Activated B cell treated with CpG ODN at 0.5 μM for 24 hours (primary cell): ENCODE results near the gene MAP2K2. TPM values are rescaled to one million over a fixed set of nuclear protein-coding genes. Genes with fewer than 3 reads are reported as not detected.

ENCODE experiments used
- ATAC-seq: fragments of 200-7000 bp; cut with Tn5 transposase; one replicate; pipeline ENCODE4 v1.10.0; 2021; ENCODE audit warnings: low read depth, mild to moderate bottlenecking, moderate library complexity
- CTCF ChIA-PET: fragments of 350-600 bp; sonication (Branson Sonifier 250); formaldehyde crosslinking; loops from one replicate; lab custom pipeline; 2021; ENCODE audit warnings: antibody characterized with exemption; lab: Charles Lee
- POLR2A ChIA-PET: fragments of 350-600 bp; sonication (Branson Sonifier 250); formaldehyde crosslinking; loops from one replicate; lab custom pipeline; 2021; ENCODE audit warnings: antibody characterized with exemption; lab: Charles Lee
- DNase-seq: peaks from one replicate; pipeline ENCODE4 v3.0.0; 2022
- H3K27ac Mint-ChIP-seq: one replicate; pipeline ENCODE4 v1.8.0; 2020; ENCODE audit warnings: mixed read lengths
- H3K27me3 Mint-ChIP-seq: one replicate; pipeline ENCODE4 v1.8.0; 2021; ENCODE audit warnings: mixed read lengths
- H3K36me3 Mint-ChIP-seq: one replicate; pipeline ENCODE4 v1.8.0; 2021; ENCODE audit warnings: low read depth, mixed read lengths
- H3K4me1 Mint-ChIP-seq: one replicate; pipeline ENCODE4 v1.8.0; 2021; ENCODE audit warnings: mixed read lengths
- H3K4me3 Mint-ChIP-seq: one replicate; pipeline ENCODE4 v1.8.0; 2020; ENCODE audit warnings: mild to moderate bottlenecking, mixed read lengths
- H3K9me3 Mint-ChIP-seq: one replicate; pipeline ENCODE4 v1.8.0; 2020; ENCODE audit warnings: mixed read lengths
- CTCF ChIP-seq: fragments of 200-600 bp; IDR thresholded peaks from one replicate; pipeline ENCODE4 v1.8.0; 2022; ENCODE audit warnings: antibody characterized with exemption, mild to moderate bottlenecking
- intact Hi-C: fragments of 100-400 bp; cut with micrococcal nuclease; formaldehyde crosslinking; loops from one replicate; pipeline ENCODE4 v1.15.1; 2024
- total RNA-seq: library from RNA; stranded (reverse); gene quantifications from 2 replicates; pipeline ENCODE4 v1.2.3, GENCODE V29; 2022

The MAP2K2 gene
- total RNA-seq, 1 donor from 2014 or later: 126 TPM

- H3K36me3 Mint-ChIP-seq: peaks cover 25% of the 10 kb centered on the region
- H3K4me1 Mint-ChIP-seq: peaks cover 17% of the 10 kb centered on the region
- POLR2A ChIA-PET: interaction anchor here (0.6 to 1.9 kb wide), 7 partner anchors 10 to 234 kb away, joined by 3 to 12 read pairs (median 5); no protein-coding TSS in a partner anchor
- peak; percentile 49 for ATAC-seq
- intact Hi-C loops: no loop called here
- TF ChIP-seq CTCF: no peak
- CTCF ChIA-PET: interaction anchor here (0.6 kb wide), 1 partner anchor 1361 kb away, joined by 3 read pairs; no protein-coding TSS in a partner anchor
- H3K4me3 Mint-ChIP-seq: peak overlapping the region; percentile 50
- DNase-seq: no peak
- H3K27me3 Mint-ChIP-seq: no peaks in the 10 kb centered on the region
- peak overlapping the region; percentile 71 for H3K27ac Mint-ChIP-seq
- H3K9me3 Mint-ChIP-seq: no peaks in the 10 kb centered on the region
Observed at GRCh38 chr19:4088975-4089374, 34.9 kb downstream of the MAP2K2 start.

- H3K27me3 Mint-ChIP-seq: no peaks in the 10 kb centered on the region
- H3K36me3 Mint-ChIP-seq: peaks cover 17% of the 10 kb centered on the region
- intact Hi-C loops: no loop called here
- no peak for DNase-seq
- no peak for ATAC-seq
- H3K4me1 Mint-ChIP-seq: peaks cover 26% of the 10 kb centered on the region
- no peak overlapping the region for H3K4me3 Mint-ChIP-seq
- ChIA-PET POLR2A (interaction anchor here (0.5 to 1.0 kb wide), 3 partner anchors 21 to 176 kb away, joined by 3 to 5 read pairs (median 4); no protein-coding TSS in a partner anchor), CTCF (no interaction called here)
- no peaks in the 10 kb centered on the region for H3K9me3 Mint-ChIP-seq
- H3K27ac Mint-ChIP-seq: no peak overlapping the region
- no peak for TF ChIP-seq CTCF
Observed at GRCh38 chr19:4087787-4088679, 35.9 kb downstream of the MAP2K2 start.

GRCh38 chr19:4086411-4086867 is 37.5 kb downstream of the MAP2K2 start:
- no peaks in the 10 kb centered on the region for H3K9me3 Mint-ChIP-seq
- intact Hi-C loops: no loop called here
- H3K27ac Mint-ChIP-seq: peak overlapping the region; percentile 12
- peaks cover 28% of the 10 kb centered on the region for H3K4me1 Mint-ChIP-seq
- ATAC-seq (no peak), DNase-seq (no peak)
- CTCF ChIA-PET: no interaction called here
- no peak for TF ChIP-seq CTCF
- H3K4me3 Mint-ChIP-seq: no peak overlapping the region
- no peaks in the 10 kb centered on the region for H3K27me3 Mint-ChIP-seq
- POLR2A ChIA-PET: interaction anchor here (0.8 kb wide), 1 partner anchor 18 kb away, joined by 3 read pairs; no protein-coding TSS in a partner anchor
- peaks cover 10% of the 10 kb centered on the region for H3K36me3 Mint-ChIP-seq

- Mint-ChIP-seq H3K36me3 (peaks cover 2% of the 10 kb centered on the region), H3K27me3 (no peaks in the 10 kb centered on the region), H3K27ac (peak overlapping the region; percentile 90), H3K4me1 (peaks cover 25% of the 10 kb centered on the region), H3K4me3 (peak overlapping the region; percentile 70), H3K9me3 (no peaks in the 10 kb centered on the region)
- DNase-seq: no peak
- ATAC-seq: no peak
- CTCF ChIA-PET: no interaction called here
- no peak for TF ChIP-seq CTCF
- POLR2A ChIA-PET: interaction anchor here (1.2 to 1.6 kb wide), 2 partner anchors 17 to 25 kb away, joined by 6 to 8 read pairs; no protein-coding TSS in a partner anchor
- intact Hi-C loops: loop anchor here (2.0 kb wide), 1 partner anchor 18 kb away; the partner anchor contains the start of gene ZBTB7A
Observed at GRCh38 chr19:4084547-4084877, 39.4 kb downstream of the MAP2K2 start.
